HG02870 (cell line): ENCODE measurements around the gene TAAR6.
"Not testable (repeated sequence)": the region's sequence is repeated elsewhere in the genome, so short reads cannot be mapped to it uniquely, and the experiment has no call there.

Source experiments
- ATAC-seq: cut with Tn5 transposase; IDR thresholded peaks from one replicate; pipeline ENCODE4 v1.9.1; 2021; ENCODE audit warnings: mild to moderate bottlenecking, moderate library complexity; ENCODE audit not compliant: unreplicated experiment

The TAAR6 gene, protein sequence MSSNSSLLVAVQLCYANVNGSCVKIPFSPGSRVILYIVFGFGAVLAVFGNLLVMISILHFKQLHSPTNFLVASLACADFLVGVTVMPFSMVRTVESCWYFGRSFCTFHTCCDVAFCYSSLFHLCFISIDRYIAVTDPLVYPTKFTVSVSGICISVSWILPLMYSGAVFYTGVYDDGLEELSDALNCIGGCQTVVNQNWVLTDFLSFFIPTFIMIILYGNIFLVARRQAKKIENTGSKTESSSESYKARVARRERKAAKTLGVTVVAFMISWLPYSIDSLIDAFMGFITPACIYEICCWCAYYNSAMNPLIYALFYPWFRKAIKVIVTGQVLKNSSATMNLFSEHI

DNA sequence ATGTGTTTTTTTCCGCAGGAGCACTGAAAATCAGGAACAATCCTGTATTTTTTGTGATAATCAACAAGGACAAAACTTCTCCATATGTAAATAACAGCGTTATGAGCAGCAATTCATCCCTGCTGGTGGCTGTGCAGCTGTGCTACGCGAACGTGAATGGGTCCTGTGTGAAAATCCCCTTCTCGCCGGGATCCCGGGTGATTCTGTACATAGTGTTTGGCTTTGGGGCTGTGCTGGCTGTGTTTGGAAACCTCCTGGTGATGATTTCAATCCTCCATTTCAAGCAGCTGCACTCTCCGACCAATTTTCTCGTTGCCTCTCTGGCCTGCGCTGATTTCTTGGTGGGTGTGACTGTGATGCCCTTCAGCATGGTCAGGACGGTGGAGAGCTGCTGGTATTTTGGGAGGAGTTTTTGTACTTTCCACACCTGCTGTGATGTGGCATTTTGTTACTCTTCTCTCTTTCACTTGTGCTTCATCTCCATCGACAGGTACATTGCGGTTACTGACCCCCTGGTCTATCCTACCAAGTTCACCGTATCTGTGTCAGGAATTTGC is at the start of gene TAAR6:
TSS of gene TAAR6 (plus strand) at position 102 of the 557 bp plus-strand sequence. CDS start at position 102, 0 bp downstream.
- no peak for ATAC-seq

DNA sequence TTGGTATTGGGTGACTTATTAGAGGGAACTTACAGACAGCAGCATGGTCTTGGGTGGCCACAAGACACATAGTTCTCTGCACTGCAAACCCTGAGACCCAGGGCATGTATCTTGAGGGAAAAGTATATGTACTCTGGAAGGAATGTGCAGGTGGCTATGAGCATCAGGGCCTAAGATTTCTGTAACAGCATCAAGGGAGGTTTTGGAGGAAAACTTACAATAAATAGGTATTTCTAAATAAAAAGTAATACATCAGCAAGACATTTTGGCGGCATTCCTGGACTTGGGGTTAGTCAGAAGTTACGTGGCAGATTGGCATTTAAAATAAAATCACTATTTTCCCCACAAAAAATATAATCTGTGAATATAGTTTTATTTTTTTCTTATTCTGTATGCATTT is 49.2 kb upstream of the TAAR6 start:
- no peak for ATAC-seq

DNA sequence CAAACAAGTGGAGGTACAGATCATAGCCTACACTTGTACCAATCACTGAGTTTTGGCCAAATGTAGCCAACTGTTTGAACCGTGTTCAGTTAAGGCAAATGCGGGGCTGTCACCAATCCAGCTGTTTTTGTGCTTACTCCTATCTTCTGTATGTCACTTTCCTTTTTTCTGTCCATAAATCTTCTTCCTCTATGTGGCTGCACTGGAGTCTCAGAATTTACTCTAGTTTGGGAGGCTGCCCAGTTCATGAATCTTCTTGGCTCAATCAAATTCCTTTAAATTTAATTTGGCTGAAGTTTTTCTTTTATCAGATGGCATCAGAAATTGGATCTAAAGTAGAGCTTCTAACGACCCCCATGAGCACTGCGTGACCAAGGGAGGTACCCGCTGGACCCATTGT is 45.5 kb upstream of the TAAR6 start:
- ATAC-seq: no peak

DNA sequence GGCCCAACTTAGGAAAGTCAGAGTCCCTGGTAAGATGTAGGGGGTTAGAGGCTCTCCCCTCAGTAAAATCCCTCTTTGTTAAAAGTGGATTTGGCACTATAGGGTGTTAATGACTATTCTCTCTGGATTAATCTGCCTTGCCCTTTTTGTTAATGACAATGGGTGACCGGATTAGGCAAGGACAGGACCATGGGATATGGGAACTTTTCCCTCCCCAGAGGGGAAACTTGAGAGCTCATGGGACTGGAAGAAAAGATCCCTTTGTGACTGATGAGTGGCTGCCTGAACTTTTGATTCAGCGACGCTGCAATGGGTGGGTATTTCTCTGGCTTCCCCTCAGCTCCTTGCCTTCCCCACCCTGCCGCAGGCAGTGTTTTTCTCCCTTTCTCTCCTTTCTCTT is 44.3 kb upstream of the TAAR6 start:
- no peak for ATAC-seq

DNA sequence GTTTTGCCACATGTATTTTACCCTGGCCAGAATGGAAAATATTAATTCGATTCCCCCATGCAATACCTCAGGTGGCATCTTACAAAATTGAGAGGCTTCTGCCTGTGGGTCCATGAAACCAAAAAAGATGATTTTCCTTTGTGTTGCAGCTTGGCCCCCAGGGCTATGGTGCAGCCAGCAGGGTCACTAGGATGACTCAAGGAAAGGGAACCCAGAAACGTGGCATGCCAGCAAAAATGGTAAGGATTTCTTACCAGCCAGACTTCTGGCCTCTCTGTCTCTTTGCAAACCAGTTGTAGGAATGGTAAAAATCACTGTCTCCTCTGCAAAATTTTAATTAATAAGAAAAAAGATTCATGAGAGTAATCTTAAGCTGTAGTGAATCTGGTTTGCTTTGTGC is 43.7 kb upstream of the TAAR6 start:
- ATAC-seq: no peak

DNA sequence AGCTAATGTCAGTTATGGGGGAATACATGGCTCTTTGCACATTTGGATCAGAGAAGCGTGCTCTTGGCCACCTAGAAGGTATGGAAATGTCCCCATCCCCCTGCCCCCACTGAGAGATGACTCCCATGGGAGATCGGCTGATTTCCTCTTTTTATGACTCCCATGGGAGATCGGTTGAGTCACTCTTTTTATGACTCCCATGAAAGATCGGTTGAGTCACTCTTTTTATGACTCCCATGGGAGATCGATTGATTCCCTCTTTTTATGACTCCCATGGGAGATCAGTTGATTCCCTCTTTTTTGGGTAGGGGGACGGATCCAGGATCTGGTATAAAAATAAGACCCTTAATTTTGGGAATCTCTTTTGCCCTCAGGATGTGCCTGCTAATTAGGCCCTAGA is 42.3 kb upstream of the TAAR6 start:
- no peak for ATAC-seq

DNA sequence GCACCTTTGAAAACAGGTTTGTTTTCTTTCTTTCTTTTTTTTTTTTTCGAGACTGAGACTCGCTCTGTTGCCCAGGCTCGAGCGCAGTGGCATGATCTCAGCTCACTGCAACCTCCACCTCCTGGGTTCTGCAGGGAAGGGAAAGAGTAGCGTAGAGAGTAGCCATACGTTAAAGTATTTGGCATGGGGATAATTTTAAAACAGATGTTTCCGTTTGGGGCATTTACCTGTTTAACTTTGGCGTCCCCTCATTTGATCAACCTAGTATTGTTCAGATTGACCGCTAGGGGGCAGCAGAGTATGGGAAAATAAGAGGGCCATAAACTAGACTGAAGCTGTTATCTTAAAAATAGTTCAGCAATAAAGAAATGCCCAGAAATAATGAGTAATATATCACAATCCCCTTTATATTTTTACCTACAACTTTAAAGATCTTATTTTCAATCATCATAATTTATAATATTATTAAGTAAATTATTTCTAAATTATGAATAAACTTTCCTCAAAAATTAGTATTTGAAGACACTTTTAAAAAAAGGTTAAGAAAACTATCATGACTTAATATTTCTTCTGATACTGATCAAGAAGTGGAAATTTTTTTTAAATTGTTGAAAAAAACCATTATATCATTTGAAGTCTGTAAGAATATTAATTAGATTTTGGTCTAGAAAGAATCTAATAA is 39.7 kb upstream of the TAAR6 start:
- peak; percentile 80 for ATAC-seq

DNA sequence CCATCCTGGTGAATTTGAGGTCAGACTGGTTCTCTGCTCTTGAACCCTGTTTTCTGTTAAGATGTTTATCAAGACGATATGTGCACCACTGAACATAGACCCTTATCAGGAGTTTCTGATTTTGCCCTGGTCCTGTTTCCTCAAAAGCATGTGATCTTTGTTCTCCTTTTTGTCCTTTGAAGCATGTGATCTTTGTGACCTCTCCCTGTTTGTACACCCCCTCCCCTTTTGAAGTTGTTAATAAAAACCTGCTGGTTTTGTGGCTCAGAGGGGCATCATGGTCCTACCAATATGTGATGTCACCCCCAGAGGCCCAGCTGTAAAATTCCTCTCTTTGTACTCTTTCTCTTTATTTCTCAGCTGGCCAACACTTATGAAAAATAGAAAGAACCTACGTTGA is 35.6 kb upstream of the TAAR6 start:
- ATAC-seq: not testable (repeated sequence)

DNA sequence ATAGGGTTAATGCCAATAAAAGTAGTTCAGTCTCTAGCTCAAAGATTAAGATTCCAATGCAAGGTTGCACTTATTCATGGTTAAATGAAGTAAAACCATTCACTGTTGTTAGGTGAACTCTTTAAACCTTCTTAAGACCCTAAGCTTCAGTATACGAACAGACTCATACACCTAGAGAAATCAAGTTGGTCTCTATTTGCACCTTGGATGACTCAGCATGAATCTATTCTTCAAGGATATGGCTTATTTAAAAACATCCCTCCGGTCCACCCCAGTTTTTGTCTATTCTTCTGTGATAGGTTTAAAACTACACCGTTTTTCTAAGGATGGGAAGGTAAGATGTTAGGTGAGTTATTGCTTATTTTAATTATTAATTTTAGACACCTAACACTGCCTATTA is 33.0 kb upstream of the TAAR6 start:
- ATAC-seq: no peak

DNA sequence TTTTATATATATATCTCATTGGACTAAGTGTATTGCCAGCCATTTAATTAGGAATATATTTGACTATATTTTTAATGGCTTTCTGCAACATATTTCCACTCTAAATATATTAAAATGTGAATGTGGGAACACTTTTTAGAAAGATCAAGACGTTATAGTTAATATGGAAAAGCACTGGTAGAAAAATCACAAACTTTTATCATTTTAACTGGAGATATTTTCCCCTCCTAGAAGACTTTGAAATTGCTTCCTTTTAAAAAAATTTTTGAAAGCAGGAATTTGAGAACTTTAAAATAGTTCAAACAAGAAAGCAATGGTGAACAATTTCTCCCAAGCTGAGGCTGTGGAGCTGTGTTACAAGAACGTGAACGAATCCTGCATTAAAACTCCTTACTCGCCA is 32.1 kb upstream of the TAAR6 start, which contains the start of gene TAAR9:
TSS of gene TAAR9 (plus strand) at position 301 of the 400 bp plus-strand sequence. CDS start at position 314, 13 bp downstream.
- no peak for ATAC-seq

DNA sequence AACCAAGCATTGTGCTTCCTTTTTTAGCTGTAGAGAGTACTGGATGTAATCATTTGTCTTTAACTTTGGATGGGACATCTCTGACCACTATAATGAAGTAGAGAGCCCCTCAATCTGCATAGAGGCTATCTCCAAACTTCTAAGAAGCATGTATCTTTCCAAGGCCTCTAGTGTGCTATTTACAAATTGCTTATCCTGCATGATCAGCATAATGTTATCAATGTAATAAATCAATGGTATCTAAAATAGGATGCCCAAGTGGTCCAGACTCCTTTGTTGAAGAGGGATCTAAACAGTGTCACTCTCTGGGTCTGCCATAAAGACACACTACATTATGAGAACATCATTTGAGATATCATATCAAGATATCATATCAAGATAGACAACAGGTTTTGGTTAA is 25.3 kb upstream of the TAAR6 start:
- no peak for ATAC-seq

DNA sequence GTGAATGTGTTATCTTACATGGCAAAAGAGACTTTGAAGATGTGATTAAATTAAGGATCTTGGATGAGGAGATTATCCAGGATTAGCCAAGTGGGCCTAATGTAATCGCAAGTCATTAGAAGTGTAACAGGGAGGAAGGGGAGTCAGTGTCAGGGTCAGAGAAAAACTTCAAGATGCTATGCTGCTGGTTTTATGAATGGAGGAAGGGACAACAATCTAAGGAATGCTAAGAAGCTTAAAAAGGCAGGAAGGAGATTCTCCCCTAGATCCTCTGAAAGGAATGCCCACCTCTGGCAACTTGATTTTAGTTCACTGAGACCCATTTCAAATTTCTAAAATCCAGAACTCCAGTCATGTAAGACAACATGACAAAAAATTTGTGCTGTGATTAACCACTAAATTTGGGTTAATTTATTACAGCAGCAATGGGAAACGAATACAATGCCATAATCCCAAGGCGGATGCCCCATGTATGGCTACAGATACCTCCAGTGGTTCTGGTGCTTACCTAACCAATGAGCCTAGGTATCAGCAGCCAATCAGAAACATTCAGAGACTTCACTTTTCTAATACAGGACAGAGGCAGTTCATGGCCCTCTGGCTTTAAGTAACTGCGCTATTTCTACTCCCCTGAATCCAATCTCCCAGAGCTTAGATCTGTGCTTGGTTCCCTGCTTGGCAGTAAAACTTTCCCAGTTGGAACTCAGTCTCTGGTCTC is 21.2 kb upstream of the TAAR6 start:
- ATAC-seq: no peak

DNA sequence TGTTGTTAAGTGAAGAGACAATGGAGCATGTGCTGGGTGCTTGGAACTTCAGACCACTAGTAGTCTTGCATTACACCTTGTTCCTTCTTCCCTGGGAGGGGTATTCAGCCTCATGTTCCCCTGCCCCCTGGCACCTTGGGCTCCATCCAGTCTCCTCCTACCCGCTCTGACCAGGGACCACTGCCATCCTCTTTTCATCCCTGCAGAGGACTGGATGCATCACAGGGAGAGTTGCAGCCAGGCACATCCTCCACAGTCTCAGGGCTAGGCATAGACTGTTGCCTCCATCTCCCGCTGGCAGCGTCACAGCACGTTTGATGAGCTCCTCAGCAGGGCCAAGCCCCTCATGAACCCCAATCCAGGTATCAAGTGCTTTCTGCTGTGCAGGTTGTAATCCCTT is 18.9 kb upstream of the TAAR6 start:
- no peak for ATAC-seq

DNA sequence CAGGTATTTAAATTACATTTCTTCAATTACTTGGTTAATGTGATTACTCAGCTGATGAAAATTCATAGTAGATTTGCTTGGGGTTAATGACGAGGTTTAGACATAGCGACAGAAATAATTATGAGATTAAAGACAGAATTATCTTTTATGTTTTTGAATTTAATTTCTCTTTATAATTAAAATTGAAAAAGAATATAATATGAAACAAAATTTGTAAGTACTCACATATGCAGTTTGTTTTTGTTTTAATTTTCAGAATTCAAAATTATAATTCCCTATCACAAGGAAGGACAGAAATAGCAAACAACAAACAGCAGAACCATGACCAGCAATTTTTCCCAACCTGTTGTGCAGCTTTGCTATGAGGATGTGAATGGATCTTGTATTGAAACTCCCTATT is 17.8 kb upstream of the TAAR6 start, which contains the start of gene TAAR8:
TSS of gene TAAR8 (plus strand) at position 301 of the 400 bp plus-strand sequence. CDS start at position 322, 21 bp downstream.
- no peak for ATAC-seq

DNA sequence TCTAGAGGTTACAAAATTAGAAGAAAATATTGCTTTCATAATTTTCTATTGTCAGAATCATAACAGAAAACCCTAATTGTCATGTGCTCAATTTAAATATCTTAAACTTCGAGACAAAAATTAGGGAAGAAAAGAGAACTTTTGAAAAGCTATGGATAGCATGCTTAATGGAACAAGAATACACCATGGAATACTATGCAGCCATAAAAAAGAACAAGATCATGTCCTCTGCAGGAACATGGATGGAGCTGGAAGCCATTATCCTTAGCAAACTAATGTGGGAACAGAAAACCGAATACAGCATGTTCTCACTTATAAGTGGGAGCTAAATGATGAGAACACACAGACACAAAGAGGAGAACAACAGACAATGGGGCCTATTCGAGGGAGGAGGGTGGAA is 10.0 kb upstream of the TAAR6 start:
- not testable (repeated sequence) for ATAC-seq

DNA sequence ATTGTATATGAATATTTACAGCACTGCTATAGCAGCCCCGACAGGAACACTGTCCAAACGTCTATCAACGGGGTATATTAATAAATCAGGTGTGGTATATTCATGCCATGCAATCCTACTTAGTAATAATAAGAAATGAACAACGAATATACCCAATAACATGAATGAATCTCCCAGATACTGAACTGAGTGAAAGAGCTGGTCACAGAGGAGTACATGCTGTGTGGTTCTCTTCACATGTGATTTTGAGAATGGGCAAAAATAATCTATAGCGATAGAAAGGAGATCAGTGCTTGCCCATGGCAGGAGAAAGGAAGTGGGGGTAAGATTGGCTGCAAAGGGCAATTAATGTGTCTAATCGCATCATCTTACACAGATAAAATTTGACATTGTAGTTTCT is 3.7 kb upstream of the TAAR6 start:
- ATAC-seq: no peak

DNA sequence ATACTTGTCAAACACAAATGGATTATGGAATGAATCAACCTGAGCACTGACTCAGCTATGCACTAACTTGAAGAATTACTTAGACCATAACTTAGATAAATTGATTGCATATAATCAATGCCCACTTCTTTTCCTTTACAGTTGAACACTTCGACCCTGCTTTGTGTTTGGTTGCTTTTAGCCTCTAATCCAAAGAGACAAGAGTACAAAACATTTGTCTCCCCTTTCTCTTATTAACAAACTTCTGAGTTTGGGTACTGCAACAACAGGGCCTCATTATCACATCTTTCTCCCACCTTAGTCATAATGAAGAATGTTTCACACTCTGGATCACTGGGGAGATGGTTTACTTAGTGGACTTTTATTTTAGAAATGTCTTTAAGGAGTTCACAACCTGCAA is 2.6 kb upstream of the TAAR6 start:
- ATAC-seq: no peak

DNA sequence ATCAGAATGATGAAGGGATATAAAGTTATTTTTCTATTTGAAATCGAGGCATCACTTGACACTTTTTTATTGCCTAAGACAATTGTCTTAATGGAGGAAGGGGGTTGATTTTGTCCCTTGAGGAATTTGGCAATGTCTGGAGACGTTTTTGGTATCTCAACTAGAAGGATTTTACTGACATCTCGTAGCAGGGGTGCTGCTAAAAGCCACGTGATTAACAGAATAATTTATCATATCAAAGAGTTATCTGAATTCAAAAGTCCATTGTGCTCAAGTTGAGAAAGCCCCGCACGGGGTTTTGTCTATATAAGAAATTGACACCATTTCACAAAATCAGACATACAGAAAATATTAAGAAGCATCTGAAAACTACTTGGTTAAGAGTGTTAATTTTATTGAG is 1.5 kb upstream of the TAAR6 start:
- ATAC-seq: no peak

DNA sequence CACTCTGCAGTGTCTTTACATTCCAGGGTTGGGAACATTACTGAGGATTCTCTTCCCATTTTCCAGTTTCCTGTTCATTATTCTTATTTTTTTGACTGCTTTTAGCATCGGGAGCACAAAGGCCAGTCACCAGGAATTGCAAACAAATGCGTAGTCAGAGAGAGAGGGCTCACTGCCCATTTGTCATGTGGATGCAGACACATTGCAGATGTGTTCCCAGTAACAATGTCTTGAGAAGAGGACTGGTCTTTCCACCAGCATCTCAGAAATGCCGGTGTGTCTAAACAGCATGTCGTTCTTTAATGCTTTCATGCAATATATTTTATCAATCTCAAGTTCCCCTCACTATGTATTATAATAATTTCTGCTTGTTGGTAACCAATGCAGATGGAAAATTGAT is 952 bp upstream of the TAAR6 start:
- no peak for ATAC-seq

DNA sequence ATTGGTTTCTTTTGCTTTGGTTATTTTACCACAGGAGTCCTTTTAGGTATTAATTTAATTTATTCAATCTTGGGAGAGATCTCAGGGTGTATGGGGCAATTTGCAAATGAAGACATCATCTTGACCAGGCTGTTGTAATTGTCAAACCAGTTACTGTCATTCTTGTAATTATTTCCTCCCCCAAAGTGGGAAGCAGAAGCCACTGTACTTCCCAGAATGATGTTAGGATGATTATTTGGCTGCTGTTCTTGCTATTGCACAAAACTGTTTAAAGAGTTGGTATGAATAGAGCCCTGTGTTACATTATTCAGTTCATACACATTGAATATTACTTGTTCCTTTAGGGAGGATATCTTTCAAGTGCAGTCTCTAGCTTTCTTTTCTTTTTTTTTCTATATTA is 1.7 kb downstream of the TAAR6 start:
- no peak for ATAC-seq

DNA sequence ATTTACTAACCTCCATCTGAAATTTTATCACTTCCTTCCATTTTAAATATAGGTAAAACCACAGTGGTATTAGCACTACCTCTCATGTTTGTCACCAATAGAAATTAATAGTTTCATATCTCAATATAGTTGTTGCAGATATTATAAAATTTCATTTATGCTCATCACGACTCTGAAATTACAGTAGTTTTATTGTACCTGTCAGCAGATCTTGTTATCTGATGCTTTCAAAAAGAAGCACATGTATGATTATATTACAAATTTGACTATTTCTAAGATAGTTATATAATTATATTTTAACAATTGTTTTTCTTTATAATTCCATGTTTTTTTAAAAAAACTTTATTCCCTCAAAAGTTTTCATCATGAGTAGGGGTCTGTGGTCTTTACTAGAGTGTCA is 14.6 kb downstream of the TAAR6 start:
- no peak for ATAC-seq
